SHP77 (cell line): ENCODE measurements around the gene RNF227.

Experiments
- DNase-seq, 2 experiments: peaks; one replicate each; lab custom pipeline; 2025; lab: John Stamatoyannopoulos, UW

RNF227 gene

GRCh38 chr17:7930841-7931631, 14.9 kb upstream of the RNF227 start:
- DNase-seq, result no peak

- no peak for DNase-seq
Observed at GRCh38 chr17:7929158-7930023, 13.3 kb upstream of the RNF227 start, which contains the start of gene KCNAB3. Gene KCNAB3 (minus strand): TSS chr17:7929856. CDS start chr17:7929435, 421 bp downstream.

- no peak for DNase-seq
Observed at GRCh38 chr17:7927596-7927995, 11.5 kb upstream of the RNF227 start.

GRCh38 chr17:7922845-7923628, 6.9 kb upstream of the RNF227 start:
- no peak for DNase-seq

GRCh38 chr17:7922269-7922844, 6.3 kb upstream of the RNF227 start:
- no peak for DNase-seq

GRCh38 chr17:7916808-7917207, 719 bp upstream of the RNF227 start:
- peak in 1 of 2 experiments; percentile 8 for DNase-seq

- DNase-seq, result no peak
Observed at GRCh38 chr17:7916385-7916682, 245 bp upstream of the RNF227 start.

- DNase-seq, result no peak
Observed at GRCh38 chr17:7915179-7915610, 894 bp downstream of the RNF227 start.

GRCh38 chr17:7912927-7913524, 3.1 kb downstream of the RNF227 start:
- peak; percentile 49 to 65 for DNase-seq

- no peak for DNase-seq
Observed at GRCh38 chr17:7911116-7911515, 5.0 kb downstream of the RNF227 start.

- no peak for DNase-seq
Observed at GRCh38 chr17:7910711-7911110, 5.4 kb downstream of the RNF227 start.

- DNase-seq, result no peak
Observed at GRCh38 chr17:7910281-7910680, 5.8 kb downstream of the RNF227 start.

GRCh38 chr17:7909089-7909488, 7.0 kb downstream of the RNF227 start:
- no peak for DNase-seq

GRCh38 chr17:7903154-7904103, 12.7 kb downstream of the RNF227 start:
- DNase-seq, result no peak

- peak in 1 of 2 experiments; percentile 20 for DNase-seq
Observed at GRCh38 chr17:7897773-7898172, 18.3 kb downstream of the RNF227 start.

- no peak for DNase-seq
Observed at GRCh38 chr17:7897090-7897489, 19.0 kb downstream of the RNF227 start.

- DNase-seq, result no peak
Observed at GRCh38 chr17:7894866-7895265, 21.2 kb downstream of the RNF227 start.

GRCh38 chr17:7894226-7894625, 21.9 kb downstream of the RNF227 start:
- no peak for DNase-seq

- peak in 1 of 2 experiments; percentile 15 for DNase-seq
Observed at GRCh38 chr17:7893187-7893880, 22.8 kb downstream of the RNF227 start.
